ENCODE results near the gene PSMB2. TPM values are rescaled to one million over a fixed set of nuclear protein-coding genes. Genes with fewer than 3 reads are reported as not detected.
"Not testable (repeated sequence)": the region's sequence is repeated elsewhere in the genome, so short reads cannot be mapped to it uniquely, and the experiment has no call there.

PSMB2 gene
- polyA plus RNA-seq (2013): 55.4 TPM

GRCh38 chr1:35641233-35641866 lies at the start of gene PSMB2:
Gene PSMB2 (minus strand): TSS chr1:35641526. CDS start chr1:35641432, 94 bp downstream.
- 0% methylated on average over 37 of the region's 43 CpGs for WGBS (ENCODE audit: insufficient coverage)
- no peaks in the 10 kb centered on the region for H3K9me3 ChIP-seq (ENCODE audit: control extremely low read depth in 1 of 5, control insufficient read depth in 4 of 5, insufficient read depth in 2 of 5, low read depth in 1 of 5, low read length in 4 of 5)
- DNase-seq: peak; percentile 97 to 98 (median 98)
- POLR2A ChIA-PET: no interaction called here
- peaks cover 0 to 16% (median 6%) of the 10 kb centered on the region in 5 experiments for H3K27me3 ChIP-seq (replicated peaks in 2 of 5; ENCODE audit: control insufficient read depth in 4 of 5, insufficient read depth in 5 of 5, low read length in 4 of 5)
- peaks cover 18 to 43% (median 31%) of the 10 kb centered on the region in 4 experiments for H3K4me1 ChIP-seq (ENCODE audit: control extremely low read depth in 1 of 4, control insufficient read depth in 4 of 4, insufficient read depth in 4 of 4, low read length in 3 of 4)
- peak within 1 kb of the TSS; percentile 93 to 99 (median 98) for H3K4me3 ChIP-seq (ENCODE audit: control insufficient read depth in 1 of 7, extremely low read depth in 1 of 7, insufficient read depth in 4 of 7, low read depth in 2 of 7, low read length in 6 of 7)
- CTCF ChIA-PET: no interaction called here
- peak within 1 kb of the TSS; percentile 88 to 95 for H3K27ac ChIP-seq (ENCODE audit: insufficient read depth in 1 of 2, low read depth in 1 of 2, low read length in 2 of 2, poor library complexity in 1 of 2, severe bottlenecking in 2 of 2)
- H3K36me3 ChIP-seq (ENCODE audit: control insufficient read depth in 4 of 4, insufficient read depth in 4 of 4, low read length in 3 of 4): no peaks in the 10 kb centered on the region

- H3K27ac ChIP-seq (ENCODE audit: insufficient read depth in 1 of 2, low read depth in 1 of 2, low read length in 2 of 2, poor library complexity in 1 of 2, severe bottlenecking in 2 of 2): no peak overlapping the region
- H3K4me1 ChIP-seq (ENCODE audit: control extremely low read depth in 1 of 4, control insufficient read depth in 4 of 4, insufficient read depth in 4 of 4, low read length in 3 of 4): no peaks in the 10 kb centered on the region
- WGBS (ENCODE audit: insufficient coverage): 57% methylated on average over 5 of the region's 9 CpGs
- H3K27me3 ChIP-seq (replicated peaks in 2 of 5; ENCODE audit: control insufficient read depth in 4 of 5, insufficient read depth in 5 of 5, low read length in 4 of 5): peaks cover 0 to 7% (median 6%) of the 10 kb centered on the region in 5 experiments
- ChIA-PET CTCF (interaction anchor here (0.6 to 1.4 kb wide), 2 partner anchors 20 to 36 kb away, joined by 3 to 4 read pairs; no protein-coding TSS in a partner anchor), POLR2A (no interaction called here)
- H3K36me3 ChIP-seq (ENCODE audit: control insufficient read depth in 4 of 4, insufficient read depth in 4 of 4, low read length in 3 of 4): no peaks in the 10 kb centered on the region
- no peaks in the 10 kb centered on the region for H3K9me3 ChIP-seq (ENCODE audit: control extremely low read depth in 1 of 5, control insufficient read depth in 4 of 5, insufficient read depth in 2 of 5, low read depth in 1 of 5, low read length in 4 of 5)
- no peak for DNase-seq
- H3K4me3 ChIP-seq (ENCODE audit: control insufficient read depth in 1 of 7, extremely low read depth in 1 of 7, insufficient read depth in 4 of 7, low read depth in 2 of 7, low read length in 6 of 7): no peak overlapping the region
Observed at GRCh38 chr1:35691080-35691479, 49.8 kb upstream of the PSMB2 start.

DNA sequence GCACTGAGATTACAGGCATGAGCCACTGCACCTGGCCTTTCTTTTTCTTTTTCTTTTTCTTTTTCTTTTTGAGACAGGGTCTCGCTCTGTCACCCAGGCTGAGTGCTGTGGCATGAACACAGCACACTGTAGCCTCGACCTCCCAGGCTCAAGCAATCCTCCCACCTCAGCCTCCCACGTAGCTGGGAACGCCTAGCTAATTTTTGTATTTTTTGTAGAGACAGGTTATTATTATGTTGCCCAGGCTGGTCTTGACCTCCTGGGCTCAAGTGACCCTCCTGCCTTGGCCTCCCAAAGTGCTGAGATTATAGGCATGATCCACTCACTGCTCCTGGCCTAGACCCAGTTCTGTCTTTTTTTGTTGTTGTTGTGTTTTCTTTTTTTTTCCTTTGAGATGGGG lies 48.8 kb upstream of the PSMB2 start:
- H3K4me1 ChIP-seq (ENCODE audit: control extremely low read depth in 1 of 4, control insufficient read depth in 4 of 4, insufficient read depth in 4 of 4, low read length in 3 of 4); H3K27ac ChIP-seq (ENCODE audit: insufficient read depth in 1 of 2, low read depth in 1 of 2, low read length in 2 of 2, poor library complexity in 1 of 2, severe bottlenecking in 2 of 2); H3K9me3 ChIP-seq (ENCODE audit: control extremely low read depth in 1 of 5, control insufficient read depth in 4 of 5, insufficient read depth in 2 of 5, low read depth in 1 of 5, low read length in 4 of 5); H3K27me3 ChIP-seq (replicated peaks in 2 of 5; ENCODE audit: control insufficient read depth in 4 of 5, insufficient read depth in 5 of 5, low read length in 4 of 5); DNase-seq; H3K36me3 ChIP-seq (ENCODE audit: control insufficient read depth in 4 of 4, insufficient read depth in 4 of 4, low read length in 3 of 4); H3K4me3 ChIP-seq (ENCODE audit: control insufficient read depth in 1 of 7, extremely low read depth in 1 of 7, insufficient read depth in 4 of 7, low read depth in 2 of 7, low read length in 6 of 7); POLR2A ChIA-PET: not testable (repeated sequence)
- CTCF ChIA-PET: interaction anchor here (1.1 to 1.4 kb wide), 3 partner anchors 12 to 37 kb away, joined by 3 to 4 read pairs (median 3); no protein-coding TSS in a partner anchor
- no CpG with 5 or more reads among the region's 4 CpGs for WGBS (ENCODE audit: insufficient coverage)

DNA sequence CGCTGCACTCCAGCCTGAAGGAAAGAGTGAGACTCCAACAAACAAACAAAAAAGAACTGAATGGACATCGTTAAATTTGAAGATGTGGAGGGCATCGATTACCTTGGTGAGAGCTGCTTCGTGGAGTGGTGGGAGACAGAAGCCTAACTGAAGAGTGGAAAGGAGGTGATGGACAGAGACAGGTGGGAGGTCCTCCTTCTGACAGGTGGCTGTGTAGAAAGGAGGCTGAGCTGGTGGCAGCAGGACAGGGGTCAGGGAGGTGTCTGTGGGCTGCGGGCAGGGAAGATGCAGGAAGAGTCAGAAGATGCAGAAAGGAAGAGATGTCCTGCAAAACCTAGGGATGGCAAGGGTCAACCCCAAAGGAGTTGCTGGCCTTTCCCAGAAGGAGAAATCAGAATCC lies 46.8 kb upstream of the PSMB2 start:
- no peak for DNase-seq

GRCh38 chr1:35683012-35683411 lies 41.7 kb upstream of the PSMB2 start:
- Histone ChIP-seq H3K4me3 (ENCODE audit: control insufficient read depth in 1 of 7, extremely low read depth in 1 of 7, insufficient read depth in 4 of 7, low read depth in 2 of 7, low read length in 6 of 7) (no peak overlapping the region), H3K27me3 (replicated peaks in 2 of 5; ENCODE audit: control insufficient read depth in 4 of 5, insufficient read depth in 5 of 5, low read length in 4 of 5) (peaks cover 0 to 10% (median under 1%) of the 10 kb centered on the region in 5 experiments), H3K4me1 (ENCODE audit: control extremely low read depth in 1 of 4, control insufficient read depth in 4 of 4, insufficient read depth in 4 of 4, low read length in 3 of 4) (peaks cover 0 to 13% (median 4%) of the 10 kb centered on the region in 4 experiments), H3K9me3 (ENCODE audit: control extremely low read depth in 1 of 5, control insufficient read depth in 4 of 5, insufficient read depth in 2 of 5, low read depth in 1 of 5, low read length in 4 of 5) (no peaks in the 10 kb centered on the region), H3K27ac (ENCODE audit: insufficient read depth in 1 of 2, low read depth in 1 of 2, low read length in 2 of 2, poor library complexity in 1 of 2, severe bottlenecking in 2 of 2) (no peak overlapping the region), H3K36me3 (ENCODE audit: control insufficient read depth in 4 of 4, insufficient read depth in 4 of 4, low read length in 3 of 4) (no peaks in the 10 kb centered on the region)
- DNase-seq: no peak
- 86% methylated on average over 3 of the region's 5 CpGs for WGBS (ENCODE audit: insufficient coverage)
- ChIA-PET POLR2A (no interaction called here), CTCF (interaction anchor here (1.2 to 3.3 kb wide), 3 partner anchors 10 to 37 kb away, joined by 5 to 13 read pairs (median 8); no protein-coding TSS in a partner anchor)

More for the DNA sequence above, 46.8 kb upstream of the PSMB2 start:
- Histone ChIP-seq H3K27me3 (replicated peaks in 2 of 5; ENCODE audit: control insufficient read depth in 4 of 5, insufficient read depth in 5 of 5, low read length in 4 of 5) (peaks cover 0 to 9% (median 2%) of the 10 kb centered on the region in 5 experiments), H3K36me3 (ENCODE audit: control insufficient read depth in 4 of 4, insufficient read depth in 4 of 4, low read length in 3 of 4) (no peaks in the 10 kb centered on the region), H3K4me3 (ENCODE audit: control insufficient read depth in 1 of 7, extremely low read depth in 1 of 7, insufficient read depth in 4 of 7, low read depth in 2 of 7, low read length in 6 of 7) (no peak overlapping the region), H3K4me1 (ENCODE audit: control extremely low read depth in 1 of 4, control insufficient read depth in 4 of 4, insufficient read depth in 4 of 4, low read length in 3 of 4) (peaks cover 0 to 13% (median 4%) of the 10 kb centered on the region in 4 experiments), H3K9me3 (ENCODE audit: control extremely low read depth in 1 of 5, control insufficient read depth in 4 of 5, insufficient read depth in 2 of 5, low read depth in 1 of 5, low read length in 4 of 5) (no peaks in the 10 kb centered on the region), H3K27ac (ENCODE audit: insufficient read depth in 1 of 2, low read depth in 1 of 2, low read length in 2 of 2, poor library complexity in 1 of 2, severe bottlenecking in 2 of 2) (no peak overlapping the region)
- 97% methylated on average over 5 of the region's 5 CpGs for WGBS (ENCODE audit: insufficient coverage)
- ChIA-PET POLR2A (no interaction called here), CTCF (interaction anchor here (1.0 to 1.4 kb wide), 2 partner anchors 27 to 43 kb away, joined by 3 read pairs; no protein-coding TSS in a partner anchor)

- peaks cover 0 to 13% (median 4%) of the 10 kb centered on the region in 4 experiments for H3K4me1 ChIP-seq (ENCODE audit: control extremely low read depth in 1 of 4, control insufficient read depth in 4 of 4, insufficient read depth in 4 of 4, low read length in 3 of 4)
- ChIA-PET POLR2A (no interaction called here), CTCF (no interaction called here)
- WGBS (ENCODE audit: insufficient coverage): 95% methylated on average over 3 of the region's 3 CpGs
- H3K4me3 ChIP-seq (ENCODE audit: control insufficient read depth in 1 of 7, extremely low read depth in 1 of 7, insufficient read depth in 4 of 7, low read depth in 2 of 7, low read length in 6 of 7): no peak overlapping the region
- DNase-seq: no peak
- no peaks in the 10 kb centered on the region for H3K9me3 ChIP-seq (ENCODE audit: control extremely low read depth in 1 of 5, control insufficient read depth in 4 of 5, insufficient read depth in 2 of 5, low read depth in 1 of 5, low read length in 4 of 5)
- no peak overlapping the region for H3K27ac ChIP-seq (ENCODE audit: insufficient read depth in 1 of 2, low read depth in 1 of 2, low read length in 2 of 2, poor library complexity in 1 of 2, severe bottlenecking in 2 of 2)
- H3K27me3 ChIP-seq (replicated peaks in 2 of 5; ENCODE audit: control insufficient read depth in 4 of 5, insufficient read depth in 5 of 5, low read length in 4 of 5): peaks cover 0 to 7% (median 0%) of the 10 kb centered on the region in 5 experiments
- no peaks in the 10 kb centered on the region for H3K36me3 ChIP-seq (ENCODE audit: control insufficient read depth in 4 of 4, insufficient read depth in 4 of 4, low read length in 3 of 4)
Observed at GRCh38 chr1:35680271-35680670, 38.9 kb upstream of the PSMB2 start.

DNA sequence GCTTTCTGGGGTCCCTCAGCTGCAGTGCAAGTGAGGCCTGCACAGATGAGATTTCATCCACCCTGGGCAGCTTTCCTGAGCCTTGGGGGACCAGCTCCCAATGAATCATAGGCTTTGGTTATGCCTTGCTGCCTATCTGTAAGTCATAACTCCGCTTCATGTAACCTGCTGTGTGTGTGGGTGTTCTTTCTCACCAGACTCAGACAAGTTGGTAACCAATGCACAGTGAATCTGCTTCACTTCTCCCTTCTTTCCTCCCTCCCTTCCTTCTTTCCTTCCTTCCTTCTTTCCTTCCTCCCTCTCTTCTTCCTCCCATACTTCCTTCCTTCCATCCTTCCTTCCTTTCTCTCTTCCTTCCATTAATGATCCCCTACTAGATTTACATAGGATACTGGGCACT lies 34.4 kb upstream of the PSMB2 start:
- Histone ChIP-seq H3K27me3 (replicated peaks in 2 of 5; ENCODE audit: control insufficient read depth in 4 of 5, insufficient read depth in 5 of 5, low read length in 4 of 5) (peaks cover 0 to 4% (median 0%) of the 10 kb centered on the region in 5 experiments), H3K36me3 (ENCODE audit: control insufficient read depth in 4 of 4, insufficient read depth in 4 of 4, low read length in 3 of 4) (no peaks in the 10 kb centered on the region), H3K27ac (ENCODE audit: insufficient read depth in 1 of 2, low read depth in 1 of 2, low read length in 2 of 2, poor library complexity in 1 of 2, severe bottlenecking in 2 of 2) (no peak overlapping the region), H3K4me1 (ENCODE audit: control extremely low read depth in 1 of 4, control insufficient read depth in 4 of 4, insufficient read depth in 4 of 4, low read length in 3 of 4) (no peaks in the 10 kb centered on the region), H3K4me3 (ENCODE audit: control insufficient read depth in 1 of 7, extremely low read depth in 1 of 7, insufficient read depth in 4 of 7, low read depth in 2 of 7, low read length in 6 of 7) (no peak overlapping the region), H3K9me3 (ENCODE audit: control extremely low read depth in 1 of 5, control insufficient read depth in 4 of 5, insufficient read depth in 2 of 5, low read depth in 1 of 5, low read length in 4 of 5) (no peaks in the 10 kb centered on the region)
- CTCF ChIA-PET: interaction anchor here (1.2 kb wide), 1 partner anchor 24 kb away, joined by 3 read pairs; no protein-coding TSS in a partner anchor
- 88% methylated on average over 1 of the region's 1 CpG for WGBS (ENCODE audit: insufficient coverage)
- POLR2A ChIA-PET: no interaction called here
- DNase-seq: no peak

Data from common myeloid progenitor, CD34-positive (primary cell).